B cell (primary cell): ENCODE measurements around the gene TMEM132E. TPM values are rescaled to one million over a fixed set of nuclear protein-coding genes. Genes with fewer than 3 reads are reported as not detected.

Experiments used
- ATAC-seq: fragments of 200-7000 bp; cut with Tn5 transposase; one replicate; pipeline ENCODE4 v1.10.0; 2021; ENCODE audit warnings: low read depth, mild to moderate bottlenecking, moderate number of reproducible peaks, moderate library complexity
- CTCF ChIA-PET: fragments of 350-600 bp; sonication (Branson Sonifier 250); formaldehyde crosslinking; loops from one replicate; lab custom pipeline; 2021; ENCODE audit warnings: antibody characterized with exemption, inconsistent platforms; lab: Charles Lee
- POLR2A ChIA-PET: fragments of 350-600 bp; sonication (Branson Sonifier 250); formaldehyde crosslinking; loops from one replicate; lab custom pipeline; 2021; ENCODE audit warnings: antibody characterized with exemption; lab: Charles Lee
- DNase-seq: peaks from one replicate; pipeline ENCODE4 v3.0.0; 2013
- H2AFZ ChIP-seq: 2 replicates; pipeline ENCODE4 v1.6.1; 2012; ENCODE audit warnings: mild to moderate bottlenecking, low read depth, low read length; ENCODE audit not compliant: insufficient read depth, poor library complexity, severe bottlenecking
- H3K27ac ChIP-seq, 2 donors: 1 replicate in 1 of 2; 2 replicates in 1 of 2; pipeline ENCODE4 v1.5.1; 2012 to 2013; ENCODE audit warnings: low read length in 2 of 2, mild to moderate bottlenecking in 2 of 2, moderate library complexity in 1 of 2
- H3K27me3 ChIP-seq, 4 experiments: fragments of 200-600 bp in 1 of 4; sonication (generic) in 1 of 4; replicated peaks in 1 of 4; 1 replicate in 2 of 4; 2 replicates in 2 of 4; pipeline versions ENCODE4 v1.6.1 to v1.7.0; 2013 to 2016; ENCODE audit warnings: low read length in 3 of 4, mild to moderate bottlenecking in 2 of 4, mixed read lengths in 1 of 4, moderate library complexity in 1 of 4; ENCODE audit not compliant: insufficient read depth in 4 of 4, control insufficient read depth in 3 of 4; ENCODE audit errors: control extremely low read depth in 1 of 4
- H3K36me3 ChIP-seq, 2 experiments: replicated peaks in 1 of 2; 1 replicate in 1 of 2; 2 replicates in 1 of 2; pipeline versions ENCODE4 v1.6.1 to v1.7.1; 2013; ENCODE audit warnings: low read length in 1 of 2; ENCODE audit not compliant: insufficient read depth in 2 of 2, control insufficient read depth in 1 of 2; ENCODE audit errors: control extremely low read depth in 1 of 2, extremely low read depth in 1 of 2
- H3K4me1 ChIP-seq, 2 donors: fragments of 200-600 bp in 1 of 2; sonication (generic) in 1 of 2; 1 replicate in 1 of 2; 2 replicates in 1 of 2; pipeline versions ENCODE4 v1.5.1 to v1.6.1; 2013 to 2017; ENCODE audit warnings: low read length in 2 of 2; ENCODE audit not compliant: control insufficient read depth in 2 of 2, insufficient read depth in 2 of 2
- H3K4me2 ChIP-seq: replicated peaks from 2 replicates; pipeline ENCODE3; 2012; ENCODE audit warnings: mild to moderate bottlenecking, low read depth, low read length; ENCODE audit not compliant: poor library complexity, severe bottlenecking
- H3K4me3 ChIP-seq, 5 experiments: fragments of 200-600 bp in 1 of 5; sonication (generic) in 1 of 5; 1 replicate in 3 of 5; 2 replicates in 2 of 5; pipeline versions ENCODE4 v1.5.1 to v1.7.0; 2011 to 2016; ENCODE audit warnings: low read length in 4 of 5, mild to moderate bottlenecking in 4 of 5, low read depth in 2 of 5, control low read depth in 1 of 5, moderate library complexity in 1 of 5; ENCODE audit not compliant: insufficient read depth in 1 of 5; ENCODE audit errors: control extremely low read depth in 1 of 5, extremely low read depth in 1 of 5
- H3K79me2 ChIP-seq: fragments of 200-600 bp; sonication (generic); one replicate; pipeline ENCODE4 v1.6.0; 2016; ENCODE audit warnings: low read length; ENCODE audit not compliant: control insufficient read depth, insufficient read depth
- H3K9ac ChIP-seq: fragments of 200-600 bp; sonication (generic); 2 replicates; pipeline ENCODE4 v1.6.1; 2017; ENCODE audit warnings: mild to moderate bottlenecking, low read length, moderate library complexity
- H3K9me3 ChIP-seq, 3 donors: one replicate each; pipeline versions ENCODE4 v1.6.1 to v1.7.1; 2013; ENCODE audit warnings: low read length in 2 of 3; ENCODE audit not compliant: control insufficient read depth in 2 of 3, insufficient read depth in 1 of 3; ENCODE audit errors: control extremely low read depth in 1 of 3
- H4K20me1 ChIP-seq: 2 replicates; pipeline ENCODE4 v1.6.0; 2012; ENCODE audit warnings: mild to moderate bottlenecking, low read length; ENCODE audit not compliant: insufficient read depth, control insufficient read depth, poor library complexity, severe bottlenecking
- H3K27ac Mint-ChIP-seq: one replicate; pipeline ENCODE4 v1.8.0; 2021; ENCODE audit warnings: mixed read lengths
- H3K27me3 Mint-ChIP-seq: one replicate; pipeline ENCODE4 v1.8.0; 2021; ENCODE audit warnings: mixed read lengths
- H3K4me1 Mint-ChIP-seq: one replicate; pipeline ENCODE4 v1.8.0; 2021; ENCODE audit warnings: mixed read lengths
- H3K4me3 Mint-ChIP-seq: one replicate; pipeline ENCODE4 v1.8.0; 2021; ENCODE audit warnings: mixed read lengths
- H3K9me3 Mint-ChIP-seq: one replicate; pipeline ENCODE4 v1.8.0; 2022; ENCODE audit warnings: mixed read lengths; ENCODE audit not compliant: insufficient read depth
- EZH2 ChIP-seq: IDR thresholded peaks from 2 replicates; pipeline ENCODE4 v1.6.1; 2012; ENCODE audit warnings: borderline replicate concordance, low read depth, mild to moderate bottlenecking, moderate library complexity, low read length; ENCODE audit not compliant: insufficient read depth, poor library complexity, severe bottlenecking
- WGBS: methylation state at CpG from one replicate; pipeline ENCODE4 v1.1.5; 2013; ENCODE audit warnings: missing lambda C conversion rate; ENCODE audit not compliant: insufficient coverage; 5-methylcytosine and 5-hydroxymethylcytosine counted together
- intact Hi-C: fragments of 100-400 bp; cut with micrococcal nuclease; formaldehyde crosslinking; loops from one replicate; pipeline ENCODE4 v1.10.0; 2022
- polyA plus RNA-seq: library from polyadenylated mRNA; depleted of rRNA; stranded (reverse); fragments of >200 nt; gene quantifications from 2 replicates; pipeline ENCODE4 v1.2.3, GENCODE V29; 2012
- total RNA-seq, 2 donors: library from RNA; stranded (reverse); fragments of 120-200 nt in 1 of 2; gene quantifications; 1 replicate in 1 of 2; 2 replicates in 1 of 2; pipeline versions ENCODE4 v1.2.3 to v1.2.4, GENCODE V29; 2013 to 2022
- TF ChIP-seq, protein P1 (sequence below): fragments of 200-600 bp; IDR thresholded peaks from one replicate; pipeline ENCODE4 v1.8.0; 2022; ENCODE audit warnings: antibody characterized with exemption, mild to moderate bottlenecking

TMEM132E gene
- total and polyA plus RNA-seq, 2 donors (not counting 1 experiment from before 2014, with no cell fraction given): not detected

DNA sequence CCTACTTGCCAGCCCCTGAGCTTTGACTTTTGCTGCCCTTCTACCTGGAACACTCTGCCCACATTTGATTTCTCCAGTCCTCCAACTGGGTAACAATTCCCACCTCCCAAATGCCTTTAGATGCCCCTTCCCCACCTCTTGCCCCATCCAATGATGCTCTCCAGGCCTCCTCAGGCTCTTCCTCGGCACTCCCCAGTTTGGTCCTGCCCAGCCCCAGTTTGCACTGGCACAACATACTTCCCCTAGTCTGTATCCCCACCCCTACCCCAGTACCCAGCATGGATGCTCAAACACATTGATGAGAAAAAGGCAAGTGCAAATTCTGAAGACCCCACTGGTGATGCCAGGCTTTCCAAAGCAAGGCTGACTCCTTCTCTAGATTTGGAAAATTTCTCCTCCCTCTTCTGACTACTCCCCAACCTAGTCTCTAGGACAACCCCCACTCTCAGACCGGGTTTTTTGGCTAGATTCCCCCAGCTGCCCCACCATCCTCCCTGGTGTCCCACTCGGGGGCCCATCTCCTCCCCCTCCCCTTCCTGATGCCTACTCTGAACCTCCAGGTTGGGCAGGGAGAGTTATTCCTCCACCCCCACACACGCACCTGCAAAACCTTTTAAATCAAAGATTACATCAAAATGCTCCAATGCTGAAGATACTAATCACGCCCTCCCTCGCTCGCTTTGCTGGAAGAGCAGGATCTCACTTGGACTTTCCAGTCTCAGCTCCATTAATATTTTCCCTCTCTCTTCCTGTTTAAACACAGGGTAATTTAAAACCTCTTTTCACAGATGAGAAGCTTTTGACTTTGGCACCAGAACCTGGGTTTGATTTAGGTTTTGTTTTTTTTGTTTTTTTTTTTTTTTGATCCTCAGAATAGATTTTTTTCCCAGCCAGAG lies 94.9 kb downstream of the TMEM132E start:
- Mint-ChIP-seq H3K9me3 (no peaks in the 10 kb centered on the region), H3K4me1 (no peaks in the 10 kb centered on the region), H3K27me3 (peaks cover 36% of the 10 kb centered on the region), H3K27ac (no peak overlapping the region), H3K4me3 (no peak overlapping the region)
- 83% methylated on average over 7 of the region's 7 CpGs for WGBS
- Histone ChIP-seq H3K36me3 (no peaks in the 10 kb centered on the region), H3K27me3 (peaks cover 0 to 3% (median 0%) of the 10 kb centered on the region in 4 experiments), H3K27ac (no peak overlapping the region), H2AFZ (no peak overlapping the region), H3K79me2 (no peaks in the 10 kb centered on the region), H3K9me3 (no peaks in the 10 kb centered on the region), H3K4me2 (no peak overlapping the region), H4K20me1 (no peaks in the 10 kb centered on the region), H3K4me1 (no peaks in the 10 kb centered on the region), H3K4me3 (no peak overlapping the region), H3K9ac (no peak overlapping the region)
- CTCF ChIA-PET: no interaction called here
- TF ChIP-seq, protein P1, sequence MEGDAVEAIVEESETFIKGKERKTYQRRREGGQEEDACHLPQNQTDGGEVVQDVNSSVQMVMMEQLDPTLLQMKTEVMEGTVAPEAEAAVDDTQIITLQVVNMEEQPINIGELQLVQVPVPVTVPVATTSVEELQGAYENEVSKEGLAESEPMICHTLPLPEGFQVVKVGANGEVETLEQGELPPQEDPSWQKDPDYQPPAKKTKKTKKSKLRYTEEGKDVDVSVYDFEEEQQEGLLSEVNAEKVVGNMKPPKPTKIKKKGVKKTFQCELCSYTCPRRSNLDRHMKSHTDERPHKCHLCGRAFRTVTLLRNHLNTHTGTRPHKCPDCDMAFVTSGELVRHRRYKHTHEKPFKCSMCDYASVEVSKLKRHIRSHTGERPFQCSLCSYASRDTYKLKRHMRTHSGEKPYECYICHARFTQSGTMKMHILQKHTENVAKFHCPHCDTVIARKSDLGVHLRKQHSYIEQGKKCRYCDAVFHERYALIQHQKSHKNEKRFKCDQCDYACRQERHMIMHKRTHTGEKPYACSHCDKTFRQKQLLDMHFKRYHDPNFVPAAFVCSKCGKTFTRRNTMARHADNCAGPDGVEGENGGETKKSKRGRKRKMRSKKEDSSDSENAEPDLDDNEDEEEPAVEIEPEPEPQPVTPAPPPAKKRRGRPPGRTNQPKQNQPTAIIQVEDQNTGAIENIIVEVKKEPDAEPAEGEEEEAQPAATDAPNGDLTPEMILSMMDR: no peak
- no peak for TF ChIP-seq EZH2
- POLR2A ChIA-PET: no interaction called here
- DNase-seq (no peak), ATAC-seq (no peak)
- intact Hi-C loops: no loop called here

DNA sequence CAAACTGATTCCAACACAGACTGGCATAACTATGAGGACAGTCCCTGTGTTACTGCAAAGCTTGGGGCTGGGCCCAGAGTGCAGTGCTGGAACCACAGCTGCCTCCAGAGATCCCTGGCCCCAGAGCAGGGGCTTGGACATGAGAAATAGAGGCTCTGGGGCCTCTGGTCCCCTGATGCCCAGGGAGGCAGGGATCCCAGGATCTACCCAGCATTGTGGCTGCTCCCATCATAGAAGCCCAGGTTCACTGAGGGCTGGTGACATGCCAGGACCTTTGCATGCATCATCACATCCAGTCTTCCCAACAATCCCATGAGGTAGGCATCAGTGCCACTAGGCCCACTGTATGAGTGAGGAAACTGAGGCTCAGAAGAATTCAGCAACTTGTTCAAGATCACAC lies 95.8 kb downstream of the TMEM132E start:
- TF ChIP-seq EZH2: no peak
- TF ChIP-seq, protein P1: no peak
- Histone ChIP-seq H3K27me3 (no peaks in the 10 kb centered on the region), H3K36me3 (no peaks in the 10 kb centered on the region), H2AFZ (no peak overlapping the region), H3K4me2 (no peak overlapping the region), H4K20me1 (no peaks in the 10 kb centered on the region), H3K79me2 (no peaks in the 10 kb centered on the region), H3K9me3 (no peaks in the 10 kb centered on the region), H3K4me3 (no peak overlapping the region), H3K9ac (no peak overlapping the region), H3K4me1 (no peaks in the 10 kb centered on the region), H3K27ac (no peak overlapping the region)
- no peak overlapping the region for H3K27ac Mint-ChIP-seq
- H3K9me3 Mint-ChIP-seq: no peaks in the 10 kb centered on the region
- H3K4me3 Mint-ChIP-seq: no peak overlapping the region
- CTCF ChIA-PET: no interaction called here
- peaks cover 30% of the 10 kb centered on the region for H3K27me3 Mint-ChIP-seq
- ATAC-seq: no peak
- POLR2A ChIA-PET: no interaction called here
- H3K4me1 Mint-ChIP-seq: no peaks in the 10 kb centered on the region
- DNase-seq: no peak
- intact Hi-C loops: no loop called here
